Mammary epithelial cell (primary cell): ENCODE results near the gene PLPP3.

Experiments
- EZH2 ChIP-seq: IDR thresholded peaks from 2 replicates; pipeline ENCODE4 v1.6.1; 2012; ENCODE audit warnings: low read length, inconsistent platforms, borderline replicate concordance
- TF ChIP-seq, protein P1 (sequence below), 2 donors: IDR thresholded peaks in 1 of 2; conservative IDR thresholded peaks in 1 of 2; 2 replicates each; pipeline ENCODE4 v1.5.1; 2011 to 2012; ENCODE audit warnings: inconsistent platforms in 2 of 2, low read length in 2 of 2, mild to moderate bottlenecking in 2 of 2, control low read depth in 1 of 2, low read depth in 1 of 2; ENCODE audit not compliant: insufficient read depth in 1 of 2; ENCODE audit errors: extremely low read depth in 1 of 2

DNA sequence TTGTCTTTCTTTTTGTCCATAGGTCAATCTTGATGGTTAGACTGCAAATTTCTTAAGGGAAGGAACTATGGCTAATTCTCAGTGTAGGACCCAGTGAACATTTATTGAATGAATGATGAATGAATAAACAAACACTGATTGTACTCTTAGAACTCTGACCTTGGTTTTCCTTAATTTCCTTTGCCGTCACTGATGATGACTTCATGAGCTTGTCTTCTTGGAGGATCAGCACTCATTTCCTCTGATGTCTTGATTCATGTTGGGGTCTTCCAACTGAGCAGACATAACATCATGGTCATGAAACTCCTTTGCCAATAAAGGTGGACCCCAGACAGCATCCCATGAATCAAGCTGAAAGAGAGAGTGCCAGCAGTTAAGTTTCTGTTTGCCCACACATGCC is 96.3 kb downstream of the PLPP3 start:
- TF ChIP-seq, protein P1, sequence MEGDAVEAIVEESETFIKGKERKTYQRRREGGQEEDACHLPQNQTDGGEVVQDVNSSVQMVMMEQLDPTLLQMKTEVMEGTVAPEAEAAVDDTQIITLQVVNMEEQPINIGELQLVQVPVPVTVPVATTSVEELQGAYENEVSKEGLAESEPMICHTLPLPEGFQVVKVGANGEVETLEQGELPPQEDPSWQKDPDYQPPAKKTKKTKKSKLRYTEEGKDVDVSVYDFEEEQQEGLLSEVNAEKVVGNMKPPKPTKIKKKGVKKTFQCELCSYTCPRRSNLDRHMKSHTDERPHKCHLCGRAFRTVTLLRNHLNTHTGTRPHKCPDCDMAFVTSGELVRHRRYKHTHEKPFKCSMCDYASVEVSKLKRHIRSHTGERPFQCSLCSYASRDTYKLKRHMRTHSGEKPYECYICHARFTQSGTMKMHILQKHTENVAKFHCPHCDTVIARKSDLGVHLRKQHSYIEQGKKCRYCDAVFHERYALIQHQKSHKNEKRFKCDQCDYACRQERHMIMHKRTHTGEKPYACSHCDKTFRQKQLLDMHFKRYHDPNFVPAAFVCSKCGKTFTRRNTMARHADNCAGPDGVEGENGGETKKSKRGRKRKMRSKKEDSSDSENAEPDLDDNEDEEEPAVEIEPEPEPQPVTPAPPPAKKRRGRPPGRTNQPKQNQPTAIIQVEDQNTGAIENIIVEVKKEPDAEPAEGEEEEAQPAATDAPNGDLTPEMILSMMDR (conservative IDR thresholded peaks at IDR 0.05 in 1 of 2, IDR thresholded peaks at IDR 0.05 in 1 of 2; ENCODE audit: extremely low read depth in 1 of 2, insufficient read depth in 1 of 2, low read depth in 1 of 2, low read length in 2 of 2) = no peak
- TF ChIP-seq EZH2 = no peak
